GM21515 (cell line): ENCODE data around the gene AKAP1.

Experiments
- ATAC-seq: cut with Tn5 transposase; IDR thresholded peaks from one replicate; pipeline ENCODE4 v1.9.1; 2021; ENCODE audit not compliant: unreplicated experiment

Gene AKAP1

GRCh38 chr17:57105591-57105990 is 20.5 kb downstream of the AKAP1 start:
- no peak for ATAC-seq

GRCh38 chr17:57106107-57106835 is 21.2 kb downstream of the AKAP1 start:
- no peak for ATAC-seq

DNA sequence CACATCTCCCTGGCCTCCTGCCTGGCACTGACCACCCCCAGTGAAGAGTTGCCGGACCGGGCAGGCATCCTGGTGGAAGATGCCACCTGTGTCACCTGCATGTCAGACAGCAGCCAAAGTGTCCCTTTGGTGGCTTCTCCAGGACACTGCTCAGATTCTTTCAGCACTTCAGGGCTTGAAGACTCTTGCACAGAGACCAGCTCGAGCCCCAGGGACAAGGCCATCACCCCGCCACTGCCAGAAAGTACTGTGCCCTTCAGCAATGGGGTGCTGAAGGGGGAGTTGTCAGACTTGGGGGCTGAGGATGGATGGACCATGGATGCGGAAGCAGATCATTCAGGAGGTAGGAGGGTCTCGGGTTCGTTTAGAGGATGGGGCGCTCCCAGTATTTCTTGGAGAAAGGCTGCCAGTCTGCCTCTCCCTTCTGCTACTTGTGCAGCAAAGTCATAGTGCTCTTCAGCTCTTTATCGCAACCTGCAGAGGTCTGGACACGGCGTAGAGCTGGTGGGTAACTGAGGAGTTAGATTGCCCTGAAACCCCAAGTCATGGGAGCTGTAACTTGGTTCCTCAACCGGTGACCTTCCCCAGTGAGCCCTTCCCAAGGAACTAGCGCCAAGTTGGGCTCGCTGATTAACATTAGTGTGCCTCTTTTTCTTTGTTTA is 21.9 kb downstream of the AKAP1 start:
- no peak for ATAC-seq

GRCh38 chr17:57107498-57108101 is 22.6 kb downstream of the AKAP1 start:
- ATAC-seq, result no peak

DNA sequence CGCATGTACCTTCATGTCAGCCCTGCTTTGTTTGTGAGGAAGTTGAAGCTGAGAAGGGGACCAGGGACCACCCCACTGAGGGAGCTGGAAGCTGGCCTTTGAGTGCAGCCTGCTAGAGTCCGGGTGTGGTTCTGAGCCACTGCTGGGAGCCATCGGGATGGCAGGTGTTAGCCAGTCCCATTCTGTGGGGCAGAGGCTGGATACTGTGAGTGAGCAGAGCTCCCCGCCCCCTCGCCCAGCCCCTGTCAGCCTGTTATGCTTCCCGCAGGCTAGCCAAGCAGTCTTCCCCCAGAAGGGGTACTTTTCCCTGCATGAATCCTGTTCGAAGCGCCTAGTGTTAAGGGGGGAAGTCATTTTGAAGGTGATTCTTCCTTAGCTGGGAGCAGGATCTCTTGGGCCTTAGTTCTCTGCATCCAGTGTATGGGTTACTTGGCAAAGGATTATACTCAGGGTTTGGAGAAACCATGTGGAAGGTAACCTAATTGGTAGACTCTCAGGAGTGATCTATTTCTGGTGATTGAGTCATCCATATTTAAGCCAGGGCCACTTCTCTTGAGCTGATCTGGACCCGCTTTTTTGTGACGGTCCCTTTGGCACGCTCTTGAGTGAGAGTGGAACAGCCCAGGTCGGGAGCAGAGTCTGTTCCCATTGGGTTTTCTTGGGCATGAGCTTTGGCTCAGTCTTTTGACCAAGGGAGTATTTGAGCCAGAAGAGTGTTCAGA is 23.8 kb downstream of the AKAP1 start:
- ATAC-seq, result no peak

DNA sequence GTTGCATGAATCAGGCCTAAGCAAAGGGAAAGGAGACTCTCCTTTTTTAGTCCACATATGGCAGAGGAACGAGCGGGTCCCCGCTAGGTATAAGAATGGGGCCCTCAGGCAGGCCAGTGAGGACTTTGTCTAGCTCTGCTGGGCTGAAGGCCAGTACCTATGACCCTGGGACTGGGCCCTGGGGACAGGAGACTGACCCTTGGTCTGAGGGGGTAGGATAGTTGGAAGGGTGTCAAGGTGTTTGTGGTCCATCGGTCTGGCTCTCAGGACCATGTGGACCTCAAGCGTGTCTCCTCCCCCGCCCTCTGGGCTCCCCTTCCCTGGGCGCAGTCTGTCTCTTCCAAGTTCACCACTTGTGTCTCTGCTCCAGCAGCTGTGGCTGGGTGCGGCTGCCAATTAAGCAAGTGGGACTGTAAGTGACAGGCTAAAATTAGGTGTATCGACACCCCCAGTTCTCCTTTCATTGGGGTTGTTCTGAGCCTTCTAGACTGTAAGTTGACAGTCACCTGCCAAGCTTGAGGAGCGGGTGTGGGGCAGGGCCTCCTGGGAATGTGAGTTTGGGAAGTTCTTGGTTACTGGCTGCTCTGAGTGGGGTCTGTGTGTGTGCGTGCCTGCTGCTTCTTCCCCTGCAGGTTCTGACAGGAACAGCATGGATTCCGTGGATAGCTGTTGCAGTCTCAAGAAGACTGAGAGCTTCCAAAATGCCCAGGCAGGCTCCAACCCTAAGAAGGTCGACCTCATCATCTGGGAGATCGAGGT is 24.5 kb downstream of the AKAP1 start:
- ATAC-seq, result no peak

DNA sequence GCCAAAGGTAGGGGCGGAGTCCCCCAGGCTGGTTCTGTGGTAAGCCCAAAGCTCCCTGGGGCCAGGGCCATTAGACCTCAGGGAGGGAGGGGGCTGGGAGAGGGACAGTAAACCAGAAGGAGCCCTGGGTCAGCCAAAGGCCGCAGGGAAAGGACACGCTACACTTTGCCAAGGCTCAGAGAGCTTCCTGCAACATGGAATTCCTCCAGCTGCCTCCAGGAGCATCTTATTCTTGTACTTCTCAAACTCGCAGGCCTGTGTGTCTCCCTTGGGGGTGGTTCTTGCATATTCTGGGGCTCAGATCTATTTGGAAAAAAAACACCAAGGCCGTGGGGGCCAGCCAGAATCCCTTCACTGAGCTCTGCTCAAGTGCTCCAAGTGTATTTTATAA is 25.1 kb downstream of the AKAP1 start:
- no peak for ATAC-seq

DNA sequence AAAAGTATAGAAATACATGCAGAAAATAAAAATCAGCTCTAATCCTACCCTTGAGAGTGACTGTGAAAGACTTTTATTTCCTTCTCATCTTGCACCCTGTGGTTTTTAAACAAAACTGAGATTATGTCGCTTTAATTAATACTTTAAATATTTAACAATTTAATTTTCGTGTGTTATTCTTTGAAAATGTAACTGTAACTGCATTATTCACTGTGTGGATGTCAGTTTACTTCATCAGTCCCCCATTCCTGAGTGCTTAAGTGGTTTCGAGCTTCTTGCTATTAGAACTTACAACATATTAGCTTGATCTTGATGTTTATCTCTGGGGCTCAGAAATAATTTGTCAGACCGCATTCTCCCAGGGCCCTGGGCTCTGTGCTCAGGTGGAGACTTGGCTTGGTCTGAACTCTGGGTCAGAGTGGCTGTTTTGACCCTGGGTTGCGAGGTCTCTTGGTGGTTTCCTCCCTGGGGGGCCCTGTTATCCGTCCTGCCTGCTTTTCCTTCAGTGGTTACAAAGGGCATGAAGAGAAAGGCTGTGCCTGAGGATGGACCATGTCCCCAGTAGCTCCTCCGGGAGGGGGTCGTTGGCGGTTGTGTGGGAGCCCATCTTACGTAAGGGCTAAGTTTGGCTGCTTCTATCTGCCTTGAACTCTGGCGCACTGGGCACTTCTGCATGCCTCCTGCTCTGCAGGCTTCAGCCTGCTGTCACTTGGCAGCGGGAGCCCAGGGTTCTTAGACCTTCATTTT is 25.7 kb downstream of the AKAP1 start:
- no peak for ATAC-seq

- no peak for ATAC-seq
Measured at GRCh38 chr17:57111386-57111785, 26.3 kb downstream of the AKAP1 start.

DNA sequence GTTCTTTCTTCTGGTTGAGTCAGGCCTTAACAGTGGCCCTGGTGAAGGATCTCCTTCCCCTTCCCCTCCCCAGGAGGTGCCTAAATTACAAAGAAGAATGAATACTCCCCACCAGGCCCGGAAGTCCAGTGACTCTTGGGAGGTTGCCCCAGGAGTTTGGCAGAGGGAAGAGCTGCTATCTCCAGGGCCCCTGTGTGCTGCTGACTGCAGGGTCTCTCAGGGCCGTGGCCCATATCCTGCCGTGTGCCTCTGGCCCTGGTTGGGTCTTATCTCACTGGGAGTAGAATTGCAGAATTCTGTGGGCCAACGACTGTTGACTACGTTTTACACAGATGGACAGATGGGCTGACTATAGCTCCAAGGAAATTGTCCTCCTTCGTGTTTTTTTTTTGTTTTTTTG is 28.0 kb downstream of the AKAP1 start:
- no peak for ATAC-seq

GRCh38 chr17:57113656-57114055 is 28.6 kb downstream of the AKAP1 start:
- ATAC-seq, result no peak

GRCh38 chr17:57114085-57114673 is 29.1 kb downstream of the AKAP1 start:
- no peak for ATAC-seq

DNA sequence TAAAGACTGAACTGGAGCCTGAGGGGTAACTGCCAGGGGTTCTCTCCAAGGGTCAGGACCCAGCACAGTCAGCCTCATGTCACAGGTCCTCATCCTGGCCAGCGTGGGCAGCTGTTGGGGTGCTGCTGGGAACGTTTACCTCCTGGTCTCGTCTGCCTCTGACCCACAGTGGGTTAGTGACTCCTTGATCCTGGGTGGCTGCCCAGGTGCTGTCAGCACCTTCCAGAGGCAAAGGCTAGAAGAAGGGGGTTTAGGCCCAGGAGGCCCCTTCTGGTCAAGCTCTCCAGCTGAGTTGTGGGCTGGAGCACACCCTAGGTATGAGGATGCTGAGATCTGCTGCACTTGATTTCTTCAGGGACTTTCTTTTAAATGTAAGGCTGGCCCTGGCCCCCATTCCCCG is 30.3 kb downstream of the AKAP1 start:
- ATAC-seq, result no peak

DNA sequence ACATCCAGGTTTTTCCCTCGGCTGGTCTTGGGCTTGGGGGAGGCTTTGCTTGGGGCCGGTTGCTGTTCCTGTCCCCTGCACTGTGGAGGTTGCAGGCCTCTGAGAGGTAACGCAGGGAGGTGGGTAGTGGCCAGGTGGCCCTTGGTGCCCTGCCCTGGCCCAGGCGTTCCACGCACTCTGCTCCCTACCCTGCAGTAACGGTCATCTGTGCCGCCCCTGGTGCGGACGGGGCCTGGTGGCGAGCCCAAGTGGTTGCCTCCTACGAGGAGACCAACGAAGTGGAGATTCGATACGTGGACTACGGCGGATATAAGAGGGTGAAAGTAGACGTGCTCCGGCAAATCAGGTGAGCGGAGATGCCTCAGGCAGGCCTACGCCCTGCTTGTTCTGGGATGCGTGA is 30.9 kb downstream of the AKAP1 start:
- ATAC-seq, result no peak

DNA sequence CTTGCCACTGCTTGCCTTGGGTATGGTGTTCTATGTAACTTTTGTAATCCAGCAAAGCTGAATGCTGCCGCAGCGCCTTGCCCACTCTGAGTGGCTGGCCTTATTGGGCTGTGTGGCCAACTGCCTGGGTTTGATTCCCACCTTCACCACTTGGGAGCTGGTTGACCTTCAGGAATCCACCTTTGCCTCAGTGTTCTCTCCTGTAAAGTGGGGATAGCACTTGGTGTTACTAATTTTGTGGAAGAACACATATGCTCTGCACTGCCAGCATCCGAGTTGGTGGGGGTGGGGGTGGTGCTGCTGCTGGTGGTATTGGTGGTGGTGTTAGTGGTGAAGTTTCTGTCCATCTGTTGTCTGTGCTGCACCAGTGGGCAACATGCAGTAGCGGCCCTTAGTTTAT is 32.8 kb downstream of the AKAP1 start:
- ATAC-seq, result no peak

DNA sequence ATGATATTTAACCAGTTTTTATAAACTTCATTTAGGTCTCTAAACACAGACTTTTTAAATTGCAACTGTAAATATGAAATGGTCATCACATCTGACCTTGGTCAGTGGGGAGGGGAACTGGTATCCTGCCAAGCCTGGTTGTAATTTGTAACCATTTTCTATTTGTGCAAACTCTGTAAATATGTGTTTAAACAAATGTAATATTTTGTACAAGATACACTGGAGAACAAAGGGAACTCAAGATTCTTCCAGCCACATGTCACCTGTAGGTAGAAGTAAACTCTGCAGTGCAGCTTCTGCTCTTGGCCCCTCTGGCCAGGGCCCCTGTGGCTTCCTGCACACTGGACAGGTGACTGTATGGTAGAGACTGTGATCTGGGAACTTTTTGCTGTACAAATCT is 35.8 kb downstream of the AKAP1 start:
- ATAC-seq, result no peak

GRCh38 chr17:57121308-57122042 is 36.4 kb downstream of the AKAP1 start:
- ATAC-seq, result no peak

DNA sequence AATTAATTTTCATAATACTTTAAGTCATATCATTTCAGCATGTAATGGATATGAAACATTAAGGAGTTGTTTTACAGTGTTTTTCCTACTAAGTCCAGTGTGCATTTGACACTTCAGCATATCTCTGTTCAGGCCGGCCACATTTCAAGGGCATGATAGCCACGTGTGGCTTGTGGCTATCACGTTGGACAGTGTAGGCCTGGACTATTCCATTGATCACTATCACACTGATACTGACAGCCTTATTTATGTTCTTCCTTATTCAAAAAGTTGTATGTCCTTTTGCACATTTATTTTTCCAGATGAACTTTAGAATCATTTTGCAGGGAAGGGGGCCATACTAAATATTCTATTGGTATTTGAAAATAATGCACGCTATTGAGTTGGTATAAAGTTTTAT is 39.0 kb downstream of the AKAP1 start:
- ATAC-seq, result no peak

- ATAC-seq, result no peak
Measured at GRCh38 chr17:57125406-57125805, 40.4 kb downstream of the AKAP1 start.
